GM12878 (cell line): ENCODE results near the gene UBE3B. TPM values are rescaled to one million over a fixed set of nuclear protein-coding genes. Genes with fewer than 3 reads are reported as not detected.

Experiments
- ATAC-seq: fragments of 200-7000 bp; cut with Tn5 transposase; 3 replicates; pipeline ENCODE4 v1.9.1; 2020; ENCODE audit warnings: mild to moderate bottlenecking, moderate library complexity
- BruUV-seq: library from RNA; stranded (reverse); fragments of 400-500 nt; replicated peaks from 2 replicates; lab custom pipeline; 2021; lab: Mats Ljungman, UMichigan
- CTCF ChIA-PET: fragments of 300-600 bp; sonication (Branson Sonifier 250); formaldehyde crosslinking; extraction: SDS; loops from one replicate; lab custom pipeline; 2021; ENCODE audit warnings: inconsistent platforms; lab: Yijun Ruan, JAX
- POLR2A ChIA-PET: fragments of 350-600 bp; formaldehyde crosslinking; extraction: SDS; loops from one replicate; lab custom pipeline; 2021; ENCODE audit warnings: inconsistent platforms; lab: Charles Lee
- RAD21 ChIA-PET: fragments of 300-600 bp; sonication (Branson Sonifier 250); formaldehyde crosslinking; loops from one replicate; lab custom pipeline; 2023; ENCODE audit warnings: antibody characterized with exemption; ENCODE audit not compliant: unreplicated experiment; lab: Charles Lee
- SMC1A ChIA-PET: fragments of 300-600 bp; sonication (Branson Sonifier 250); formaldehyde crosslinking; loops from one replicate; lab custom pipeline; 2023; ENCODE audit not compliant: unreplicated experiment, uncharacterized antibody; lab: Charles Lee
- DNase-seq: peaks from one replicate; pipeline ENCODE4 v3.0.0-alpha.2; 2011; ENCODE audit warnings: low read depth, low spot score
- FAIRE-seq: peaks from 3 replicates; lab custom pipeline; 2011; peaks lifted over from hg19 to GRCh38; lab: Jason Lieb, UNC
- H2AFZ ChIP-seq: 2 replicates; pipeline ENCODE4 v1.6.0; 2011; ENCODE audit warnings: low read depth, low read length, control low read depth; ENCODE audit not compliant: control insufficient read depth
- H3K27ac ChIP-seq: 2 replicates; pipeline ENCODE4 v1.5.1; 2011; ENCODE audit warnings: control low read depth; ENCODE audit not compliant: control insufficient read depth, insufficient read depth
- H3K27me3 ChIP-seq, 2 experiments: replicated peaks in 1 of 2; 2 replicates each; pipeline versions ENCODE4 v1.6.0 to v1.6.1; 2011; ENCODE audit warnings: low read length in 1 of 2; ENCODE audit not compliant: control insufficient read depth in 2 of 2, insufficient read depth in 2 of 2
- H3K36me3 ChIP-seq, 2 experiments: 2 replicates each; pipeline ENCODE4 v1.5.1; 2011; ENCODE audit warnings: low read length in 1 of 2; ENCODE audit not compliant: control insufficient read depth in 2 of 2, insufficient read depth in 2 of 2
- H3K4me1 ChIP-seq: 2 replicates; pipeline ENCODE4 v1.6.1; 2011; ENCODE audit warnings: mild to moderate bottlenecking, low read length, moderate library complexity, mixed read lengths; ENCODE audit not compliant: control insufficient read depth, insufficient read depth
- H3K4me2 ChIP-seq: 2 replicates; pipeline ENCODE4 v1.6.0; 2011; ENCODE audit warnings: control low read depth; ENCODE audit not compliant: control insufficient read depth, insufficient read depth
- H3K4me3 ChIP-seq: fragments of 200-600 bp; sonication (generic); 2 replicates; pipeline ENCODE4 v1.5.1; 2016
- H3K79me2 ChIP-seq: 2 replicates; pipeline ENCODE4 v1.6.0; 2011; ENCODE audit warnings: low read length; ENCODE audit not compliant: control insufficient read depth, insufficient read depth
- H3K9ac ChIP-seq: 2 replicates; pipeline ENCODE4 v1.8.0; 2011; ENCODE audit warnings: low read length, control low read depth, mixed read lengths; ENCODE audit not compliant: control insufficient read depth, insufficient read depth
- H3K9me3 ChIP-seq: replicated peaks from 3 replicates; pipeline ENCODE4 v1.5.1; 2011; ENCODE audit warnings: mild to moderate bottlenecking, low read length; ENCODE audit not compliant: control insufficient read depth, insufficient read depth
- H4K20me1 ChIP-seq: 2 replicates; pipeline ENCODE4 v1.6.0; 2011; ENCODE audit not compliant: control insufficient read depth, insufficient read depth
- BHLHE40 ChIP-seq, 2 experiments: fragments of 450-650 bp in 1 of 2; IDR thresholded peaks; 2 replicates each; pipeline ENCODE4 v1.6.1; 2011 to 2017; ENCODE audit warnings: low read depth in 2 of 2, borderline replicate concordance in 1 of 2, improper control_type of control experiment in 1 of 2, low read length in 1 of 2, mild to moderate bottlenecking in 1 of 2
- CBX5 ChIP-seq: sonication (generic); IDR thresholded peaks from 2 replicates; pipeline ENCODE4 v1.6.1; 2016; ENCODE audit warnings: low read depth, moderate library complexity, mild to moderate bottlenecking, inconsistent platforms
- EED ChIP-seq: sonication (generic); IDR thresholded peaks from 2 replicates; pipeline ENCODE4 v1.6.1; 2016; ENCODE audit warnings: antibody characterized with exemption, low read depth
- KDM1A ChIP-seq: fragments of 200-600 bp; sonication (generic); IDR thresholded peaks from 2 replicates; pipeline ENCODE4 v1.6.1; 2016; ENCODE audit warnings: borderline replicate concordance
- PAX5 ChIP-seq: IDR thresholded peaks from 2 replicates; pipeline ENCODE4 v1.6.1; 2011; ENCODE audit warnings: low read depth, low read length, borderline replicate concordance
- SRF ChIP-seq, 2 experiments: IDR thresholded peaks; 2 replicates each; pipeline ENCODE4 v1.6.1; 2011; ENCODE audit warnings: low read depth in 2 of 2, low read length in 2 of 2, mild to moderate bottlenecking in 1 of 2, moderate library complexity in 1 of 2
- WGBS: methylation state at CpG from one replicate; pipeline ENCODE4 v1.1.6; 2016; ENCODE audit warnings: low lambda C conversion rate; ENCODE audit not compliant: insufficient replicate concordance, insufficient coverage; ENCODE audit errors: missing lambda C conversion rate; 5-methylcytosine and 5-hydroxymethylcytosine counted together
- in situ Hi-C: fragments of 300-500 bp; cut with MboI; formaldehyde crosslinking; loops from 9 replicates; pipeline ENCODE4 v1.14.3; 2018; ENCODE audit warnings: mixed read lengths
- intact Hi-C: fragments of 100-400 bp; cut with micrococcal nuclease; formaldehyde crosslinking; loops from one replicate; pipeline ENCODE4 v1.14.2; 2022; ENCODE audit not compliant: unreplicated experiment
- polyA plus RNA-seq, 11 experiments: library from polyadenylated mRNA; depleted of rRNA in 4 of 11; unstranded in 6 of 11; stranded (reverse) in 5 of 11; fragments of >200 nt; fragmentation: Nextera tagmentation in 4 of 11; fragmentation: Illumina TruSeq in 1 of 11; extraction: Ambion mirVana in 4 of 11; extraction: Trizol in 1 of 11; gene quantifications; 1 replicate in 1 of 11; 2 replicates in 10 of 11; pipeline versions ENCODE4 v1.2.1 to v1.2.3, GENCODE V29; 2011 to 2016; ENCODE audit warnings: inconsistent platforms in 2 of 11, missing spikeins in 2 of 11, low read depth in 1 of 11
- total RNA-seq, 4 experiments: library from RNA; depleted of rRNA in 3 of 4; stranded (reverse); fragments of >200 nt in 3 of 4; fragmentation: Illumina TruSeq in 1 of 4; extraction: Trizol in 1 of 4; gene quantifications; 2 replicates each; pipeline versions ENCODE4 v1.2.1 to v1.2.3, GENCODE V29; 2013 to 2021
- TF ChIP-seq, protein P1 (sequence below): fragments of 450-650 bp; IDR thresholded peaks from 2 replicates; pipeline ENCODE4 v1.6.1; 2017; ENCODE audit warnings: borderline replicate concordance
- TF ChIP-seq, protein P2 (sequence below): fragments of 450-650 bp; IDR thresholded peaks from 2 replicates; pipeline ENCODE4 v1.6.1; 2016; ENCODE audit warnings: mild to moderate bottlenecking
- TF ChIP-seq, protein P3 (sequence below): IDR thresholded peaks from 2 replicates; pipeline ENCODE4 v1.6.1; 2012; ENCODE audit warnings: improper control_type of control experiment, low read depth, low read length; ENCODE audit not compliant: insufficient replicate concordance

Gene UBE3B
- total and polyA plus RNA-seq, 10 of the 15 experiments (the other 5 are each of a cell fraction or from before 2014, with no cell fraction given) = 7.4 to 25.3 (median 17.1) TPM

- TF ChIP-seq, protein P1, sequence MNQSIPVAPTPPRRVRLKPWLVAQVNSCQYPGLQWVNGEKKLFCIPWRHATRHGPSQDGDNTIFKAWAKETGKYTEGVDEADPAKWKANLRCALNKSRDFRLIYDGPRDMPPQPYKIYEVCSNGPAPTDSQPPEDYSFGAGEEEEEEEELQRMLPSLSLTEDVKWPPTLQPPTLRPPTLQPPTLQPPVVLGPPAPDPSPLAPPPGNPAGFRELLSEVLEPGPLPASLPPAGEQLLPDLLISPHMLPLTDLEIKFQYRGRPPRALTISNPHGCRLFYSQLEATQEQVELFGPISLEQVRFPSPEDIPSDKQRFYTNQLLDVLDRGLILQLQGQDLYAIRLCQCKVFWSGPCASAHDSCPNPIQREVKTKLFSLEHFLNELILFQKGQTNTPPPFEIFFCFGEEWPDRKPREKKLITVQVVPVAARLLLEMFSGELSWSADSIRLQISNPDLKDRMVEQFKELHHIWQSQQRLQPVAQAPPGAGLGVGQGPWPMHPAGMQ = no peak
- TF ChIP-seq KDM1A (no peak), PAX5 (no peak)
- TF ChIP-seq, all 136 proteins: peak for 0
These were observed 26.0 kb upstream of the UBE3B start (continued) for GRCh38 chr12:109451400-109451799.

DNA sequence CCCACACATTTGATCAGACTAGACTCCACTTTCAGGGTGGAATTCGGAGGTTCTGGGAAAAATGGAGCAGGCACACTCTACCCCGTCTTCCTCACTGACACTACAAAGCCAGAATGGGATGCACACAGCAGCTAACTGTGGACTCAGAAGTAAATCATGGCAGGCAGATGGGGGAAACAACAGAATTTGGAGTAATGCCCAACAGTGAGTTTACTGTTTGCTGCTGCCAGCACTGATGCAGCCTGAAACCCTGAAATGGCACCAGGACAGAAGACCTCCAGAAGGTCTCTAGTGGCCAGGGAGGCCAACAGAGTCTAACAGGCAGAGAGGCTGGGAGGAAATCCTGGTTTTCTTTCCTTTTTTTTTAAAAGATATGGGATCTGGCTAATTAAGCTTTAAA lies 24.9 kb upstream of the UBE3B start:
- POLR2A ChIA-PET = no interaction called here
- CTCF ChIA-PET = no interaction called here
- H3K36me3 ChIP-seq = peaks cover 17 to 31% of the 10 kb centered on the region in 2 experiments

More for the DNA sequence above, 24.9 kb upstream of the UBE3B start:
- in situ Hi-C loops (no loop called here), intact Hi-C loops (no loop called here)
- Histone ChIP-seq H4K20me1 (no peaks in the 10 kb centered on the region), H3K4me3 (no peak overlapping the region), H3K9me3 (no peaks in the 10 kb centered on the region), H2AFZ (no peak overlapping the region), H3K27ac (no peak overlapping the region), H3K79me2 (no peaks in the 10 kb centered on the region), H3K4me1 (no peaks in the 10 kb centered on the region), H3K4me2 (no peak overlapping the region), H3K27me3 (no peaks in the 10 kb centered on the region), H3K9ac (no peak overlapping the region)
- no TSS peak for BruUV-seq
- FAIRE-seq (no peak), DNase-seq (no peak), ATAC-seq (no peak)
- ChIA-PET RAD21 (no interaction called here), SMC1A (no interaction called here)
- WGBS = 75% methylated on average over 2 of the region's 2 CpGs
- TF ChIP-seq, protein P2, sequence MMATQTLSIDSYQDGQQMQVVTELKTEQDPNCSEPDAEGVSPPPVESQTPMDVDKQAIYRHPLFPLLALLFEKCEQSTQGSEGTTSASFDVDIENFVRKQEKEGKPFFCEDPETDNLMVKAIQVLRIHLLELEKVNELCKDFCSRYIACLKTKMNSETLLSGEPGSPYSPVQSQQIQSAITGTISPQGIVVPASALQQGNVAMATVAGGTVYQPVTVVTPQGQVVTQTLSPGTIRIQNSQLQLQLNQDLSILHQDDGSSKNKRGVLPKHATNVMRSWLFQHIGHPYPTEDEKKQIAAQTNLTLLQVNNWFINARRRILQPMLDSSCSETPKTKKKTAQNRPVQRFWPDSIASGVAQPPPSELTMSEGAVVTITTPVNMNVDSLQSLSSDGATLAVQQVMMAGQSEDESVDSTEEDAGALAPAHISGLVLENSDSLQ = no peak
- TF ChIP-seq BHLHE40 (IDR thresholded peaks at IDR 0.05; ENCODE audit: borderline replicate concordance in 1 of 2, low read depth in 2 of 2, low read length in 1 of 2) (no peak), SRF (IDR thresholded peaks at IDR 0.05; ENCODE audit: low read depth in 2 of 2, low read length in 2 of 2) (no peak), CBX5 (no peak), EED (no peak)
- TF ChIP-seq, protein P3, sequence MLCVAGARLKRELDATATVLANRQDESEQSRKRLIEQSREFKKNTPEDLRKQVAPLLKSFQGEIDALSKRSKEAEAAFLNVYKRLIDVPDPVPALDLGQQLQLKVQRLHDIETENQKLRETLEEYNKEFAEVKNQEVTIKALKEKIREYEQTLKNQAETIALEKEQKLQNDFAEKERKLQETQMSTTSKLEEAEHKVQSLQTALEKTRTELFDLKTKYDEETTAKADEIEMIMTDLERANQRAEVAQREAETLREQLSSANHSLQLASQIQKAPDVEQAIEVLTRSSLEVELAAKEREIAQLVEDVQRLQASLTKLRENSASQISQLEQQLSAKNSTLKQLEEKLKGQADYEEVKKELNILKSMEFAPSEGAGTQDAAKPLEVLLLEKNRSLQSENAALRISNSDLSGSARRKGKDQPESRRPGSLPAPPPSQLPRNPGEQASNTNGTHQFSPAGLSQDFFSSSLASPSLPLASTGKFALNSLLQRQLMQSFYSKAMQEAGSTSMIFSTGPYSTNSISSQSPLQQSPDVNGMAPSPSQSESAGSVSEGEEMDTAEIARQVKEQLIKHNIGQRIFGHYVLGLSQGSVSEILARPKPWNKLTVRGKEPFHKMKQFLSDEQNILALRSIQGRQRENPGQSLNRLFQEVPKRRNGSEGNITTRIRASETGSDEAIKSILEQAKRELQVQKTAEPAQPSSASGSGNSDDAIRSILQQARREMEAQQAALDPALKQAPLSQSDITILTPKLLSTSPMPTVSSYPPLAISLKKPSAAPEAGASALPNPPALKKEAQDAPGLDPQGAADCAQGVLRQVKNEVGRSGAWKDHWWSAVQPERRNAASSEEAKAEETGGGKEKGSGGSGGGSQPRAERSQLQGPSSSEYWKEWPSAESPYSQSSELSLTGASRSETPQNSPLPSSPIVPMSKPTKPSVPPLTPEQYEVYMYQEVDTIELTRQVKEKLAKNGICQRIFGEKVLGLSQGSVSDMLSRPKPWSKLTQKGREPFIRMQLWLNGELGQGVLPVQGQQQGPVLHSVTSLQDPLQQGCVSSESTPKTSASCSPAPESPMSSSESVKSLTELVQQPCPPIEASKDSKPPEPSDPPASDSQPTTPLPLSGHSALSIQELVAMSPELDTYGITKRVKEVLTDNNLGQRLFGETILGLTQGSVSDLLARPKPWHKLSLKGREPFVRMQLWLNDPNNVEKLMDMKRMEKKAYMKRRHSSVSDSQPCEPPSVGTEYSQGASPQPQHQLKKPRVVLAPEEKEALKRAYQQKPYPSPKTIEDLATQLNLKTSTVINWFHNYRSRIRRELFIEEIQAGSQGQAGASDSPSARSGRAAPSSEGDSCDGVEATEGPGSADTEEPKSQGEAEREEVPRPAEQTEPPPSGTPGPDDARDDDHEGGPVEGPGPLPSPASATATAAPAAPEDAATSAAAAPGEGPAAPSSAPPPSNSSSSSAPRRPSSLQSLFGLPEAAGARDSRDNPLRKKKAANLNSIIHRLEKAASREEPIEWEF = no peak
